GM19035 (cell line): ENCODE measurements around the gene ANAPC2.

Experiments used
- ATAC-seq: cut with Tn5 transposase; IDR thresholded peaks from one replicate; pipeline ENCODE4 v1.9.1; 2021; ENCODE audit not compliant: unreplicated experiment

Gene ANAPC2

DNA sequence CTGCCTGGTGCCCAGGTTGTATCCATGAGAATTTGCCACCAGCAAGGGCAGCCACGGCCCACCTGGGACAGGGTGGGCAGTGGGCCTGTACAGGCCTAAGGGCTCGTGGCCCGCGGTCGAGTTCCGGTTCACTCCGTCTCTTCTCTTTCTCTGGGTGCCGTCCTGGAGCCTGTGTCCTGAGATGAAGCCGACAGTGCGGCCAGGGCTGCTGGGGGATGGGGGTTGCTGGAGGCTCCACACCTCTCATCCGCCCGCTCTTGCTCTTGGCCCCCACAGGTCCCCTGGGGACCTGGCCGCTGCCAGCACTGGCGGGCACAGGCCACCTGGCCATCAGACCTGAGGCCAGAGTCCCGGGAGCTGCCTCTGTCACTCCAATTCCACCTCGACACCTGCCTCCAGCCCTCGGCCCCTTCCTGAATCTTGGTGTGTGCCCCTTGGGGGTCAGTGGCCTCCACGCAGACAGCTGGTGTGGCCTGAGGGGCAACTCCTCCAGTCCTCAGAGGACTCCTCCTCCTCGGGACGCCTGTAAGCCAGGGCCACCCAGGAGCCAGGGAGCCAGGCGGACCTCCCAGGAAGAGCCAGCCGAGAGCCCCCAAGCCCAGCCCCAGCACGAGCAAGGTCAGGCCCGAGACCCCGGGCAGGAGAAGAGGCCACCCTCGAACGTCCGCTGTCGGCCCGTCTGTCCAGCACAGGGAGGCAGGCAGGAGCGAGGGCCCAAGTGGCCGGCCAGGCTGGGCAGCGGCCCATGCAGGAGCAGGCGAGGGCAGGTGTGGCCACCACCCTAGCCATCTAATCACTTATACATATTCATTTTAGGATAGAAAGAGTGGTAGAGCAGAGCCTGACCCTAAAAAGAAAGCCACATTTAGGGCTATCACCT, 23.8 kb downstream of the ANAPC2 start:
- no peak for ATAC-seq

GRCh38 chr9:137163805-137164204, 24.6 kb downstream of the ANAPC2 start:
- no peak for ATAC-seq

- no peak for ATAC-seq
Measured at GRCh38 chr9:137163365-137163715, 25.0 kb downstream of the ANAPC2 start.

- no peak for ATAC-seq
Measured at GRCh38 chr9:137162505-137163364, 25.6 kb downstream of the ANAPC2 start.

- ATAC-seq: no peak
Measured at GRCh38 chr9:137161558-137162486, 26.5 kb downstream of the ANAPC2 start.

DNA sequence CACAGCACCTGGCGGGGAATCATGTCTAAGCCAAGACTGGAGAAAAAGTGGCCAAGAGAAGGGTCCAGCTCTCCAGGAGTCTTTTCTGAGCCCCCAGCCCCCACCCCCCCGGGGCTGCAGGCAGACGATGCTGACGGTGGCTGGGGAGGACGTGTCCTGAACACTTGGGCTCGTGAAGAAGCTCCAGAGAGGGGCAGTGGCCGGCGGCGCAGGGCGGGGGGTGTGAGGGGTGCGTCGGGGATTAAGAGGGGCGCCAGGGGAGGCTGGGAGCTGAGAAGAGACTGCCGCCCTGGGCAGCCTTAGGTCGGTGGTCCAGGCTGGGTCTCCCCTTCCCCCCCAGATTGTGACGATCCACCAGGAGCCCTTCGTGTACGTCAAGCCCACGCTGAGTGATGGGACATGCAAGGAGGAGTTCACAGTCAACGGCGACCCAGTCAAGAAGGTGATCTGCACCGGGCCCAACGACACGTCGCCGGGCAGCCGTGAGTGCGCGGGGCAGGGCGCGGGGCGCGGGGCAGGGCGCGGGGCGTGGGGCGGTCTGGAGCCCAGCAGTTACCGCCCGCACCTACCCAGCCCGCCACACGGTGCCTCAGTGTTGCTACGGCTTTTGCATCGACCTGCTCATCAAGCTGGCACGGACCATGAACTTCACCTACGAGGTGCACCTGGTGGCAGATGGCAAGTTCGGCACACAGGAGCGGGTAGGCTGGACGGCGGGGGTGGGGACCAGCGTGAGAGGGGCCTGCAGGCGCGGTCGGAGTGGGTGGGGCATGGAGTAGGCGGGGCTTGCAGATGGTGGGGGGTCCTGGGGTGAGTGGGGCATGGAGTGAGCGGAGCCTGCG, 27.4 kb downstream of the ANAPC2 start:
- no peak for ATAC-seq

GRCh38 chr9:137160054-137160425, 28.3 kb downstream of the ANAPC2 start:
- no peak for ATAC-seq

DNA sequence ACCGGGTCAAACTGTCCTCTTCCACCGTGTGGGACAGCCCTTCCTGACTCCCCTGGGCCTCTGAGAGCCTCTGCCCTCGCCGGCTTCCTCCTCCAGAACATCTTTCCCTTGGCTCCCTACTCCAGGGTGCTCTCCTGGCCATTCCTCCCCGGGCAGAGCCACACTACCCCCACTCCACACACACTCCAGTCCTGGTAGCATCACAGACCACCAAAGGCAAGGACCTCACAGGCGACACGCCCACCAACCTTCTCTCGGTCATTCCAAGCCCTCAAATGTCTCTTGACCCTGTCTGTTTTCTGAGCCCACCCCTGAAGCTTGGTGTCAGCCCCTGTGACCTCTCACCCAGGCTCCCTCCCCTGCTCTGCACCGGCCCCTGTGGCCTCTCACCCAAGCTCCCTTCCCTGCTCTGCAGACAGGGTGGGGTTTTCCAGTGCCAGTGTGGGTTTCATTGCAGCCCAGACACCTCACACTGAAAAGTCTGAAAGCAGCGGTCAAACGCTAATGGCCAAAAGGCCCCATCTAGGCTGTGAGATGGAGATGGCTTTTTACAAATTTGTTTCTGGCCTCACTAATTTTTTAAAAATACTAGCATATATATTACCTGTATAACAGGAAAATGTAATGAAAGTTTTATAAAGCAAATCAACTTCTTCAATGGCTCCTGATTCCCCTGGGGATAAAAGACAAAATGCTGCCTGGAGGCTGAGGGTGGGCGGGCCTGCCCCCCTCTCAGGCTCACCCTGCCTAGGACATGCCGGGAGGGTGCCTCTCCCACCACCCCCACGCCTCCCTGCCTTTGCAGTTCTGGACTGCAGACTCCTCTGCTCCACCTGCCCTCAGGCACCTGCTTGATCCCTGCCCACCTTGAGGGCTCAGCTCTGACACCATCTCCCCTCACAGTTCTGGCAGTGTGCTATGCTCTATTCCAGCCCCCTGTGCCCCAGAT, 29.0 kb downstream of the ANAPC2 start:
- ATAC-seq: no peak

GRCh38 chr9:137158625-137159024, 29.7 kb downstream of the ANAPC2 start:
- no peak for ATAC-seq

DNA sequence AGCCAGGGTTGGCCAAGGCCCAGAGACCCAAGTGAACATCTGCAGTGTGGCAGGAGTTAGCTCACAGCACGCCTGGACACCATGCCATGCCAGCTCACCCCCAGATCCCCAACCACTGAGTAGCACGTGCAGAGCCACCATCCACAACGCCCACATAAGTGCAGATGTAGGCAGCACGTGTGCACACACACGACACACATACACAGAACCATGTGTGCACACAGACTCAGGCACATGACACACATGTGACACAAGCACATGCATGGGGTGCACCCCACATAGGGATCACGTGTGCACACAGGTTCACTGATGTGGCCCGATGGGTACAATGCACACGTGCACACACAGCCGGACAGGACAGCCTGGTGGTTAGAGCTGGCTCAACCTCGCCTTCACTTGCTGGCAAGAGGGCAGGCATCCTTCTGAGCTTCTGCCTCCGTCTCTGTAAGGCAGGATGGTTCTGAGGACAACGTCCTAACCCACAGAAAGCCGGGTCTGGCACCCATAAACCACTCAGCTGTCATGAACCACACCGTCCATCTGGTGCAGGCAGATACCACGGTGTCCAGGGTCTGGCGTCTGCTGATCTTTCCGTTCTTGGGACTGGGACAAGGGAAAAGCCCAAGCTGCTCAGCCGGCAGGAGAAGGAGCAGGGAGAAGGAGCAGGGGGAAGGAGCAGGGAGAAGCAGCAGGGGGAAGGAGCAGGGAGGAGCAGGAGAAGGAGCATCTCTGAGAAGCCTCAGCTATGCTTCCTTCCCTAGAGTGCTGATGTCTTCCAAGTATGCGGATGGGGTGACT, 30.5 kb downstream of the ANAPC2 start:
- no peak for ATAC-seq

GRCh38 chr9:137156567-137157375, 31.6 kb downstream of the ANAPC2 start:
- ATAC-seq: no peak

GRCh38 chr9:137152844-137153405, 35.4 kb downstream of the ANAPC2 start:
- no peak for ATAC-seq

DNA sequence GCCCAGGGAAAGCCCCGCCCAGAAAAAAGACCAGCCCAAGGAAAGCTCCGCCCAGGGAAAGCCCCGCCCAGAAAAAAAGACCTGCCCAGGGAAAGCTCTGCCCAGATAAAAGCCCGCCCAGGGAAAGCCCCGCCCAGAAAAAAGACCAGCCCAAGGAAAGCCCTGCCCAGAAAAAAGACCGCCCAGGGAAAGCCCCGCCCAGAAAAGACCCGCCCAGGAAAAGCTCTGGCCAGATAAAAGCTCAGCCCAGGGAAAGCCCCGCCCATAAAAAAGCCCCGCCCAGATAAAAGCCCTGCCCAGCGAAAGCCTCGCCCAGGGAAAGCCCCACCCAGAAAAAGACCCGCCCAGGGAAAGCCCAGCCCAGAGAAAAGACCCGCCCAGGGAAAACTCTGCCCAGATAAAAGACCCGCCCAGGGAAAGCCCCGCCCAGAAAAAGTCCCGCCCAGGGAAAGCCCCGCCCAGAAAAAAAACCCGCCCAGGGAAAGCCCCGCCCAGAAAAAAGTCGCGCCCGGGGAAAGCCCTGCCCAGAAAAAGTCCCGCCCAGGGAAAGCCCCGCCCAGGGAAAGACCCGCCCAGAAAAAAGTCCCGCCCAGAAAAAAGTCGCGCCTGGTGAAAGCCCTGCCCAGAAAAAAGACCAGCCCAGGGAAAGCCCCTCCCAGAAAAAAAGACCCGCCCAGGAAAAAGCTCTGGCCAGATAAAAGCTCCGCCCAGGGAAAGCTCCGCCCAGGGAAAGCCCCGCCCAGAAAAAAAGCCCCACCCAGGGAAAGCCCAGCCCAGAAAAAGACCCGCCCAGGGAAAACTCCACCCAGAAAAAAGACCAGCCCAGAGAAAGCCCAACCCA, 37.5 kb downstream of the ANAPC2 start:
- peak; percentile 56 for ATAC-seq

GRCh38 chr9:137149942-137150616, 38.3 kb downstream of the ANAPC2 start:
- peak; percentile 35 for ATAC-seq

DNA sequence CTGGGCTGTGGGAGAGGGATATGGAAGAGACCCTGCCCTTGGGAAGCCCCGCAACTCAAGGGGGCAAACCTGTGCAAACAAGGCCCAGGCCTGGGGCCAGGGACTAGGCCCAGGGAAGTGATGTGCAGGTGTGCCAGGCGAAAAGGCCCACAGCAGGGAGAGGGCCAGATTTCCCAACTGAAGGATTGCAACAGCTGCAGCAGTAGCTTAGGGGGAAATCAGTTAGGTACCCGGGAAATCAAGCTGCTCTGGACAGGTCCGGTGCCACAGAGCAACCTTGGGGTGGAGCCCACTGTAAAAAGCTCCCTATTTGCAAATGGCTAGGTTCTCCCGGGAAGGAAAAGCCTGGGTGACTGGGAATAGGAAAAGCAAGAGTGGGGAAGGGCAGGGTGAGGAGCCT, 39.0 kb downstream of the ANAPC2 start:
- no peak for ATAC-seq

GRCh38 chr9:137148661-137149060, 39.7 kb downstream of the ANAPC2 start:
- ATAC-seq: no peak
